ENCODE data around the gene FAP. TPM values are rescaled to one million over a fixed set of nuclear protein-coding genes. Genes with fewer than 3 reads are reported as not detected.

The FAP gene
- total and polyA plus RNA-seq, 2 of the 8 experiments (the other 6 are each of a cell fraction or from before 2014, with no cell fraction given) = not detected

GRCh38 chr2:162234620-162235462 lies 8.4 kb downstream of the FAP start:
- FAIRE-seq (no peak), DNase-seq (ENCODE audit: low read depth in 1 of 2, low spot score in 2 of 2) (no peak)
- Histone ChIP-seq H3K14ac (ENCODE audit: insufficient read length) (no peak overlapping the region), H4K20me1 (replicated peaks in 1 of 2; ENCODE audit: control insufficient read depth in 1 of 2, insufficient read depth in 2 of 2, low read length in 2 of 2) (no peaks in the 10 kb centered on the region), H2BK20ac (ENCODE audit: low read length) (no peak overlapping the region), H4K91ac (replicated peaks; ENCODE audit: insufficient read length, low read length) (no peak overlapping the region), H3K9me3 (ENCODE audit: insufficient read depth in 2 of 2, low read depth in 1 of 2, low read length in 1 of 2) (peaks cover 0 to 9% of the 10 kb centered on the region in 2 experiments; a peak in 1 of 4 replicates), H3K4me1 (replicated peaks in 1 of 4; ENCODE audit: control insufficient read depth in 3 of 4, insufficient read depth in 4 of 4, low read length in 3 of 4) (no peaks in the 10 kb centered on the region), H3K4me2 (ENCODE audit: insufficient read depth in 1 of 2, low read depth in 2 of 2, low read length in 2 of 2) (no peak overlapping the region), H2AFZ (ENCODE audit: low read length) (no peak overlapping the region), H3K27me3 (replicated peaks in 1 of 4; ENCODE audit: control insufficient read depth in 3 of 4, extremely low read depth in 1 of 4, insufficient read depth in 3 of 4, low read length in 3 of 4) (no peaks in the 10 kb centered on the region), H3K23me2 (ENCODE audit: low read depth, low read length) (no peaks in the 10 kb centered on the region), H3K56ac (replicated peaks; ENCODE audit: insufficient read length, low read depth, low read length) (no peak overlapping the region), H4K8ac (ENCODE audit: extremely low read depth, insufficient read depth, low read length) (no peak overlapping the region), H2AK5ac (ENCODE audit: low read depth, low read length) (no peak overlapping the region), H3K79me2 (ENCODE audit: control insufficient read depth in 1 of 2, insufficient read depth in 2 of 2, low read length in 2 of 2) (no peaks in the 10 kb centered on the region), H3K79me1 (ENCODE audit: low read depth, low read length) (no peaks in the 10 kb centered on the region), H2BK120ac (replicated peaks; ENCODE audit: low read depth, low read length) (no peak overlapping the region), H3K4me3 (ENCODE audit: extremely low read depth in 1 of 4, insufficient read depth in 2 of 4, low read depth in 3 of 4, low read length in 4 of 4) (no peak overlapping the region), H2BK5ac (ENCODE audit: low read depth, low read length) (no peak overlapping the region), H3K9ac (replicated peaks in 1 of 4; ENCODE audit: extremely low read depth in 1 of 4, low read depth in 3 of 4, low read length in 3 of 4) (no peak overlapping the region), H4K5ac (ENCODE audit: insufficient read length, low read depth, low read length) (no peak overlapping the region), H2BK12ac (ENCODE audit: low read depth, low read length) (no peak overlapping the region), H3K36me3 (ENCODE audit: control insufficient read depth in 2 of 4, insufficient read depth in 4 of 4, low read length in 3 of 4) (no peaks in the 10 kb centered on the region), H2BK15ac (ENCODE audit: low read length) (no peak overlapping the region), H3K4ac (replicated peaks; ENCODE audit: insufficient read length, low read depth, low read length) (no peak overlapping the region), H3K27ac (ENCODE audit: low read depth, low read length) (no peak overlapping the region), H3K18ac (ENCODE audit: extremely low read depth, low read length) (no peak overlapping the region), H3K23ac (ENCODE audit: insufficient read length) (no peak overlapping the region)
- POLR2A ChIA-PET (ENCODE audit: partially characterized antibody) = no interaction called here
- WGBS, 2 experiments (ENCODE audit: extremely low coverage in 1 of 2, insufficient coverage in 1 of 2, insufficient read length in 1 of 2, insufficient replicate concordance in 2 of 2, low coverage in 1 of 2, low lambda C conversion rate in 2 of 2, missing lambda C conversion rate in 1 of 2) = 95% methylated on average over 18 of the region's 38 CpGs; no CpG with 5 or more reads in 1 of the 2 experiments
- CTCF ChIA-PET (ENCODE audit: partially characterized antibody) = interaction anchor here (0.9 to 1.8 kb wide), 2 partner anchors 14 to 19 kb away, joined by 4 to 6 read pairs; no protein-coding TSS in a partner anchor
- TF ChIP-seq BCL11A (IDR thresholded peaks at IDR 0.05; ENCODE audit: low read depth in 2 of 2, low read length in 2 of 2) = no peak
- no peak for TF ChIP-seq TCF12 (IDR thresholded peaks at IDR 0.05; ENCODE audit: low read depth, low read length)
- no peak for TF ChIP-seq SAP30 (IDR thresholded peaks at IDR 0.05; ENCODE audit: insufficient read depth, insufficient replicate concordance, low read length)
- no peak for TF ChIP-seq RFX5 (IDR thresholded peaks at IDR 0.05; ENCODE audit: borderline replicate concordance, low read depth, low read length)
- no peak for TF ChIP-seq CBX5 (IDR thresholded peaks at IDR 0.05; ENCODE audit: low read depth, low read length)
- TF ChIP-seq TEAD4 (IDR thresholded peaks at IDR 0.05; ENCODE audit: low read depth, low read length) = no peak
- no peak for TF ChIP-seq BRCA1 (IDR thresholded peaks at IDR 0.05; ENCODE audit: low read depth, low read length)

Data from H1 (cell line).